IPS-20b (cell line): ENCODE measurements around the gene DDX10.

Experiments
- H3K27ac ChIP-seq: one replicate; pipeline ENCODE4 v1.5.1; 2013; ENCODE audit warnings: low read length
- H3K27me3 ChIP-seq: 2 replicates; pipeline ENCODE4 v1.6.1; 2013; ENCODE audit warnings: mild to moderate bottlenecking, low read length, inconsistent platforms; ENCODE audit not compliant: insufficient read depth
- H3K36me3 ChIP-seq: 2 replicates; pipeline ENCODE4 v1.6.1; 2013; ENCODE audit warnings: low read depth, mild to moderate bottlenecking, inconsistent platforms, low read length, moderate library complexity; ENCODE audit not compliant: insufficient read depth
- H3K4me1 ChIP-seq: 2 replicates; pipeline ENCODE4 v1.6.1; 2013; ENCODE audit warnings: mild to moderate bottlenecking, control low read depth, inconsistent platforms, low read length, moderate library complexity; ENCODE audit not compliant: insufficient read depth
- H3K4me3 ChIP-seq: 2 replicates; pipeline ENCODE4 v1.5.1; 2013; ENCODE audit warnings: mild to moderate bottlenecking, low read length, inconsistent platforms
- H3K9ac ChIP-seq: 2 replicates; pipeline ENCODE4 v1.6.1; 2013; ENCODE audit warnings: low read depth, mild to moderate bottlenecking, inconsistent platforms, low read length, moderate library complexity
- H3K9me3 ChIP-seq: 2 replicates; pipeline ENCODE4 v1.6.1; 2013; ENCODE audit warnings: mild to moderate bottlenecking, low read depth, low read length, inconsistent platforms; ENCODE audit not compliant: insufficient read depth

Gene DDX10

DNA sequence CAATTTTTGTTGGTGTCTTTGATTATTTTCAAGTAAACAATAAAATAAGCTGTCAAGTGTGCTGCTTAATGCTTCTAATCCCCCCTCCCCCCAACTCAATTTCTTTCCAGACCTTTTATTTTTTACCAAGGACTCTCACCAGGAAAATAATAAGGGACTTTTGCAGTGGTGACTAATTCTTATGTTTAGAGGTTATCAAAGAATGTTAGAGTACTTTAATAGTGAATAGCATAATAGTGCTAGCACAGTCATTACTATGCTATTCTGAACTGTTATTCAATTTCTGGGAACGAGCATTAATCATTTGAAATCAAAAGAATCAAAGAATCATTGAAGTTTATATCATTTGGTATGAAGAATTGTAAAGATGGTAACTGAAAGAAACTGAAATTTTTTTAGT lies 251.4 kb downstream of the DDX10 start:
- Histone ChIP-seq H3K4me3 (no peak overlapping the region), H3K9ac (no peak overlapping the region), H3K27ac (no peak overlapping the region), H3K27me3 (no peaks in the 10 kb centered on the region), H3K4me1 (no peaks in the 10 kb centered on the region; the same call in 1 of the 2 replicates), H3K36me3 (no peaks in the 10 kb centered on the region), H3K9me3 (no peaks in the 10 kb centered on the region)

DNA sequence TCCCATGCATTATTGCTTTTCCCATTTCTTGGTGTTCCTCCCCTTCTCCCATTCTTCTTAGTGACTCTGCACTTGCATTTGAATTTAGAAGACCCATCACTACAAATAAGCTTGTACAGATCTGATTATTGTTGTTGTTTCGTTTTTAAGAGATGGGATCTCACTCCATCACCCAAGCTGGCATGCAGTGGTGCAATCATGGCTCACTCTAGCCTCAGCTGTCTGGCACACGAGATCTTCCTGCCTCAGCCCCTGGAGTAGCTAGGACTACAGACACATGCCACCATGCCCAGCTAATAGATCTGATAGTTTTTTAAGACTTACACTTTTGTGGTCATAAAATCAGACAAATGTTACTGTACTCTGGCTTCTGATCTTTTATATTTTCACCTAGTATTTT lies 252.1 kb downstream of the DDX10 start:
- Histone ChIP-seq H3K36me3 (no peaks in the 10 kb centered on the region), H3K27me3 (no peaks in the 10 kb centered on the region), H3K27ac (no peak overlapping the region), H3K9ac (no peak overlapping the region), H3K9me3 (no peaks in the 10 kb centered on the region), H3K4me3 (no peak overlapping the region), H3K4me1 (no peaks in the 10 kb centered on the region; the same call in 1 of the 2 replicates)

DNA sequence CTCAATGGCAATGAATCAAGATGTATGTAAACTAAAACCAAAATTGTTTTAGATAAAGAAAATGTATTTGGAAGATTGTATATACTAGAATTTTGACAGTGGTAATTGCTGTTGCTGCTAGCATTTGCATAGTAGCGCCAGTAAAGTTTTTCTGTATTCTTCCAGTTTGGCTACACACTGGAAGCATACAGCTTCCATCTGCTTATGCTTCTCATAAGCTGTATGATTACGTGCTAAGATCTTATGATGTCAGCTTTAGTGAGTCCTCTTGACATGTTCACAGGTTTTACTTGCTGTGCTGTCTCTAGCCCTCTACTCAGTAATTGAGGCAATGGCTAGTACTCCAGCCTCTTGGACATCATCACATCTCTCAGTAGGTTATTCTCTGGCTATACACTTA lies 256.3 kb downstream of the DDX10 start:
- no peaks in the 10 kb centered on the region for H3K36me3 ChIP-seq
- H3K27me3 ChIP-seq: no peaks in the 10 kb centered on the region
- no peak overlapping the region for H3K4me3 ChIP-seq
- H3K27ac ChIP-seq: no peak overlapping the region
- no peak overlapping the region for H3K9ac ChIP-seq
- H3K4me1 ChIP-seq: no peaks in the 10 kb centered on the region
- H3K9me3 ChIP-seq: no peaks in the 10 kb centered on the region

DNA sequence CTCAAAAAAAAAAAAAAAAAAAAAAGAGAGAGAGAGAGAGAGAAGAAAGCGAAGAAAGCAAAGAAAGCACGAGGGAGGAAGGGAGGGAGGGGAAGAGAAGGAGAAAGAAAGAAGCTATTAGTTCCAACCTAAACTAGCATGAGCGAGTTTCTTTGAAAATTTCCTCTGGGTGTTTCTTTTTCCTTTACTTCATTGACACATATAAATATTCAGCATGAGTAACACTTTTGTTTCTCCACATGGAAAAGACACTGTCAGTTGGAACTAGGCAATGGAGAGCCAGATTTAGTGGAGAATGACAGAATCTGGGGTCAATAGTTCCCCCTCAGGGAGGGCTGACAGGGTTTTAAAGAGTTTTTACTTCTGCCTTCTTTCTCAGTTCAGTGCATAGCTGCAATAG lies 257.4 kb downstream of the DDX10 start:
- H3K9ac ChIP-seq: no peak overlapping the region
- no peak overlapping the region for H3K4me3 ChIP-seq
- no peak overlapping the region for H3K27ac ChIP-seq
- H3K4me1 ChIP-seq: peaks cover 8% of the 10 kb centered on the region
- no peaks in the 10 kb centered on the region for H3K9me3 ChIP-seq
- H3K36me3 ChIP-seq: no peaks in the 10 kb centered on the region
- H3K27me3 ChIP-seq: no peaks in the 10 kb centered on the region

DNA sequence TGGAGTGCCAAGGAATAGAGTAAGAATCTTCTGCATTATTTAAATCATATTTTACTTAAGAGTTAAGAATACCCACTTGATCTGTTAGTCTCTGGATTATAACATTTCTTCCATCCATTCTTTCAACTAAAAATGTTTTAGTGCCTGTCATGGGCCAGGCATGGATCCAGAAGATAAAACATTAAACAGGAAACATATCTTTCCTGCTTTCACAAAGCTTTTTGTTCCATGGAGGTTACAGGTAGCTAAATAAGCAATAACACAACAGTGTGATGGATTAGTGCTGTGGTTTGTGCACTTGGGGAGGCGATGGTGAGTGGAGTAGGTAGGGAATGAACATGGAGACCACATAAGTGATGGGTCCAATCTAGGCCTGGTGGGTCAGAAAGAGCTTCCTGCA lies 258.5 kb downstream of the DDX10 start:
- Histone ChIP-seq H3K4me1 (peaks cover 9% of the 10 kb centered on the region), H3K36me3 (no peaks in the 10 kb centered on the region), H3K9ac (no peak overlapping the region), H3K27ac (no peak overlapping the region), H3K9me3 (no peaks in the 10 kb centered on the region), H3K4me3 (no peak overlapping the region), H3K27me3 (no peaks in the 10 kb centered on the region)

DNA sequence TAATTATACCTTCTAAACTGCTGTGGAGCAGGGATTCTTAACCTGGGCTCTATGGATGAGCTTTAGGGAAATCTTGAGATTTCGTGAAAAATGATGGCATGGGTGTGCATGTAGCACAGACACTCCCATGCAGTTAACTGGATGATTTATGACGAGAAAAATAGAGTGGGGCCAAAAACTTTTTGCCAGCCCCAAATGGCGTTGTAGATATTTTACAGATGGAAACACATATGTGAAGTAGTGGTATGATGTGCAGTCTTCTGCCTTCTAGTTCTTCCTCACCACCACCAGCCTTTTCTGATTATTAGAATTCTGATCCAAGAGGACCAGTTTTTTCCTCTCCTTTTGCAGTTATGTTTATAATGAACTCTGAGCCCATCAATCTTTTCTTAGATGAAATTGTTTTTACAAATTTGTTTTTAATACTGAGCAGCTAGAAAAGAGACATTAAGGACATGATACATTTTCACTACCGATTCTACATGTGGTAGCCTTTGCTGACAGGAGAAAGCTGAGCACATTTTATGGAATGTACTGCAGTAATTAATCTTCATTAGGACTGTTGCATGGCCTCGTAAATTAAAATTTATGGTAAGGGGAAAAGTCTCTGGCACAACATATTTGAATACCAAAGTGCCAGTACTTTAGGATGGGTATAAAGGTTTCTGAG lies 261.4 kb downstream of the DDX10 start:
- H3K4me1 ChIP-seq: peaks cover 9% of the 10 kb centered on the region
- H3K27me3 ChIP-seq: no peaks in the 10 kb centered on the region
- H3K27ac ChIP-seq: no peak overlapping the region
- no peak overlapping the region for H3K9ac ChIP-seq
- no peaks in the 10 kb centered on the region for H3K9me3 ChIP-seq
- no peaks in the 10 kb centered on the region for H3K36me3 ChIP-seq
- H3K4me3 ChIP-seq: no peak overlapping the region

DNA sequence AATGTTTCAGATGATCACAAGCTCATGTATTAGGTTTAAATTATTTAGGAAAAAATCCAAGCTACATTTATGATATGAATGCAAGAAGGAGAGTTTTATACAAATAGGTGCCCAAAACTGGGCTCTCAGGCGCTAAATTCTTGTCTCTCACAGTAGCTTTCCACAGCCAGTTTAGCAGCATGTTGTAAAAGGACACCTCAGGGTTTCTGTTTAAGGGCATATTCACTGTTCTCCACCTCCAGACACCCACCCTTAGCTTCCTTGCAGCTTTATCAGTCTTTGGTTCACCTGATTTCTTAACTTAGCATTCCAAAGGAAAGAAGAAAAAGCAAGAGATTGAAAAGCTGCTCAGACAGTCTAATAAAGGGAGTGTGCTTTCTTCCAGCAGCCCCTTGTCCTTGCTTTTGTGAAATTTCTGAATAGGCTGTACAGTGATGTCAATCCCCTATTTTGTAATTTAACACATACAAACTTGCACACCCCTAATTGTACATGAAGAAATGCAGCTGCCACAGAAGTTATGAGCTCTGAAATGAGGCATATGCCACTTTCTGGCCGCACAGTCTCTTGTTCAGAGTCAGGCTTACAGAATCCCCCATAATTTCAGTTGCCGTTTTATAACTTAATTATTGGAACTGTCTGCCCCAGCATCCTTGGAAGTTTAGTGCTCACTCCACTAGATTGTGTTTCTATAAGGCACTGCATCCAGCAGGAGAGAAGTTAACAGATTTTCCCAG lies 262.1 kb downstream of the DDX10 start:
- H3K4me3 ChIP-seq: no peak overlapping the region
- H3K27me3 ChIP-seq: no peaks in the 10 kb centered on the region
- H3K27ac ChIP-seq: no peak overlapping the region
- H3K9ac ChIP-seq: no peak overlapping the region
- H3K36me3 ChIP-seq: no peaks in the 10 kb centered on the region
- H3K4me1 ChIP-seq: peaks cover 9% of the 10 kb centered on the region
- no peaks in the 10 kb centered on the region for H3K9me3 ChIP-seq

DNA sequence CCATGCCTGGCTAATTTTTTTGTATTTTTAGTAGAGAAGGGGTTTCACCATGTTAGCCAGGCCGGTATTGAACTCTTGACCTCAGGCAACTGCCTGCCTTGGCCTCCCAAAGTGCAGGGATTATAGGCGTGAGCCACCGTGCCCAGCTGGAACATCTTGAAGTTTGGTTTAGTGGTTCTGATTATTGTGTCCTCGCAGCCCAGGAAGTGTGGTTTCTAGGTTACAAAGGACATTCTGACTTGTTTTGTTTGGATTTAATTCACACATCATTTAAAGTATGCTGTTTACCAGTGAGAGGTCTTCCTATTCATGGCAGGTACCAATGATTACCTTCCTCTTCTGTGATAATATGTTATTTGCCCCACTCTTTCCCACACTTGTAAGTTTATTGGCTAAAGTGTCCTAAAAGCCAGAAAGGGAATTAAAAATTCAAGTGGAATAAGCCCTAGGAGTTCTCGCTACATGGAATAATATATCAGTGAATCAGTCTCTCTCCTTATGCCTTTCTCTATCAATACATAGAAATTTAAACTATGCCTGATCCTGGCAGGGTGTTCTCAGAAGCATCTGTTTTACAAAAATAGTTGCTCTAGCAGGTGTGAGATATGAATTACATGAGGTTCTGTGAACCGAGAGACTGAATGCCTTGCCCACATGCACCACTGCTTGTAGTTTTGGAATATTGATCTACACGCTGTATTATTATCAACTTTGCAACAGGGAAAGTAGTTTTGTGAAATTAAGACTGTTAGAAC lies 263.1 kb downstream of the DDX10 start:
- H3K4me3 ChIP-seq: no peak overlapping the region
- no peaks in the 10 kb centered on the region for H3K36me3 ChIP-seq
- H3K27me3 ChIP-seq: no peaks in the 10 kb centered on the region
- no peaks in the 10 kb centered on the region for H3K9me3 ChIP-seq
- H3K27ac ChIP-seq: no peak overlapping the region
- H3K4me1 ChIP-seq: peaks cover 9% of the 10 kb centered on the region
- H3K9ac ChIP-seq: no peak overlapping the region

DNA sequence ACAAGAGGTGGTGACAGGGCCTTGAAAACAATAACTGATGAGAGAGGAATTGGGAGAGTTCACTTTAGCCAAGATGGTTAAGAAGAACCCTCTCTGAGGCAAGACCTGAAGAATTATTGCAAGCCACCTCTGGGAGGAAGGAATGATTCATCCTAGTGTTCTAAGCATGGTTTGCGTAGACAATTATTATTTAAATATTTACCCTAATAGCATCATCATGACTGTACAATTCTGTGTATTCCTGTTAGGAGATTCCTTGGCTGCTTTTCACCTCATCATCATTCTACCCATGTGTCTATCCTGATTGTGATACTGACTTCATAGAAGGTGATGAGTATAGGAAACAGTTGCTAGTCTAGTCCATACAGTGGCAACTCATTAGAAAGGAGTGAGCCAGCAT lies 264.4 kb downstream of the DDX10 start:
- Histone ChIP-seq H3K36me3 (no peaks in the 10 kb centered on the region), H3K4me1 (peaks cover 15% of the 10 kb centered on the region), H3K4me3 (no peak overlapping the region), H3K27ac (no peak overlapping the region), H3K9ac (no peak overlapping the region), H3K27me3 (no peaks in the 10 kb centered on the region), H3K9me3 (no peaks in the 10 kb centered on the region)

DNA sequence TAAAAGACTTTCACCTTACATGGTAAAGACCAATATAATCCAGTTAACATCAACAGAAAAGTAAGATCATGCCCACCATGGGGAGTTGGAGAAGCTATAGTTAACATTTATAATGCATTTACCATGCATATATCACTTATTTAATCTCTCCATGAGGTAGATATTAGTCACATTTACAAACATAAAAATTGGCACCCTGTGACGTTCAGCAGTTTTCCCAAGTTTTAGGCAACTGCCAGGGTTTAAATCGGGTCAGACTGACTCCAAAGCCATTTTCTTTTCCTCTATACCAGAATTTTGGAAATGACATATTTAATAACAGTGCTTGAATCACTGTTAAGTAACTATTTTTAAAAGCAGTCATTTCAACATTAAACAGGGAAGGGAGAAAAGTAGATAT lies 266.3 kb downstream of the DDX10 start:
- H3K4me1 ChIP-seq: peaks cover 22% of the 10 kb centered on the region
- no peak overlapping the region for H3K9ac ChIP-seq
- no peaks in the 10 kb centered on the region for H3K36me3 ChIP-seq
- H3K27me3 ChIP-seq: no peaks in the 10 kb centered on the region
- no peak overlapping the region for H3K4me3 ChIP-seq
- no peaks in the 10 kb centered on the region for H3K9me3 ChIP-seq
- H3K27ac ChIP-seq: no peak overlapping the region

DNA sequence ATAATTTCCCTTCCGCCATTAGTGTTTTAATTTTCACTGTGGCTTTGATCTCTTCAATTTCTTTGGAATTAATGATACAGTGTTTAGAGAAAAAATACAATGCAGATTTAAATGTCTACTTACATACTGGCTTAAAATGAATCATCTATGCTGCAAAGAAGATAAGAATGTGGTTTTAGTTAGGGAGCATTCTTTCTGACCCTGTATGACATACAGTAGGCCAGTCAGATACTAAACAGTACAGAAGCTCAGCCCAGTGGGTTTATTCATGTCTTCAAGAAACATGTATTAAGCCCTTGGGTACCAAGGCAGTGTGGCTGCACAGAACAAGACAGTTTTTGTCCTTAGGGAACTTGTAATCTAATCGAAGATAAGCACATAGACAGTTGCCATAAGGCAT lies 268.8 kb downstream of the DDX10 start:
- Histone ChIP-seq H3K27ac (no peak overlapping the region), H3K36me3 (no peaks in the 10 kb centered on the region), H3K27me3 (no peaks in the 10 kb centered on the region), H3K4me3 (no peak overlapping the region), H3K9ac (no peak overlapping the region), H3K4me1 (peaks cover 13% of the 10 kb centered on the region), H3K9me3 (no peaks in the 10 kb centered on the region)

DNA sequence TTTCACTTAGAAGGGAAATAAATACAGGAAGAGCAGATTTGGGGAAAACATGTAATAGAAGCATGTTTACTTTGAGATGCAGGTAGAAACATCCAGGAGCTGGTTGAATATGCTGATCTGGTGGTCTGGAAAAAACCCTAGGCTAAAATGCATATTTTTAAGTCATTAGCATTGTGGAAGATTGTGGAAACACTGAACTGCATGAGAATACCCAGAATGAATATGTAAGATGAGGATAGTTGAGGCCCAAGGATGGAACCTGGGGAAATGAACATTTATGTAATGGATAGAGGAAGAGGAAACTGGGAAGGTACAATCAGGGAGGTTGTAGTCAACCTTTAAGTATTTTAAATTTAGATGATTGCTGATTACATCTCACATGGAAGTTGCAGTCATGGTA lies 269.4 kb downstream of the DDX10 start:
- Histone ChIP-seq H3K36me3 (no peaks in the 10 kb centered on the region), H3K9me3 (no peaks in the 10 kb centered on the region), H3K9ac (no peak overlapping the region), H3K27me3 (no peaks in the 10 kb centered on the region), H3K4me3 (no peak overlapping the region), H3K4me1 (peaks cover 13% of the 10 kb centered on the region), H3K27ac (no peak overlapping the region)
